Stomach (tissue), 4 donors: ENCODE measurements around the gene SP110.

ENCODE experiments used
- CTCF ChIP-seq, 7 experiments: fragments of 450-650 bp in 4 of 7; fragments of 200-600 bp in 3 of 7; sonication (generic) in 3 of 7; IDR thresholded peaks; one replicate each; pipeline ENCODE4 v1.5.1; 2016 to 2019; ENCODE audit warnings: antibody characterized with exemption in 7 of 7, control low read depth in 2 of 7, mild to moderate bottlenecking in 1 of 7
- EP300 ChIP-seq: sonication (generic); formaldehyde crosslinking; IDR thresholded peaks from one replicate; pipeline ENCODE4 v1.6.1; 2017; ENCODE audit warnings: antibody characterized with exemption
- POLR2A ChIP-seq, 4 donors: fragments of 450-650 bp; IDR thresholded peaks; one replicate each; pipeline ENCODE4 v1.6.1; 2016; ENCODE audit warnings: antibody characterized with exemption in 4 of 4, control low read depth in 2 of 4, mild to moderate bottlenecking in 1 of 4, moderate library complexity in 1 of 4
- POLR2AphosphoS5 ChIP-seq, 3 donors: sonication (generic); formaldehyde crosslinking; IDR thresholded peaks; one replicate each; pipeline ENCODE4 v1.6.1; 2016; ENCODE audit warnings: antibody characterized with exemption in 3 of 3

- TF ChIP-seq CTCF (IDR thresholded peaks at IDR 0.05) (no peak), POLR2A (IDR thresholded peaks at IDR 0.05) (no peak), POLR2AphosphoS5 (IDR thresholded peaks at IDR 0.05) (no peak), EP300 (no peak)
Observed at GRCh38 chr2:230218421-230218820, 1.4 kb downstream of the SP110 start.
